Neural cell (in vitro differentiated cells): Measurements from ENCODE around the gene FAM228B. TPM values are rescaled to one million over a fixed set of nuclear protein-coding genes. Genes with fewer than 3 reads are reported as not detected.

Experiments
- H2AFZ ChIP-seq: fragments of 200-600, 300-800 bp; sonication (generic), shearing (Covaris generic); 2 replicates; pipeline ENCODE4 v1.6.0; 2014; ENCODE audit warnings: low read depth, mild to moderate bottlenecking, antibody characterized with exemption, low read length, moderate library complexity
- H3F3A ChIP-seq: fragments of 200-600 bp; shearing (Covaris generic); 2 replicates; pipeline ENCODE4 v1.6.1; 2016; ENCODE audit warnings: mild to moderate bottlenecking, moderate library complexity, mixed read lengths, antibody characterized with exemption, low read length; ENCODE audit not compliant: insufficient read depth, poor library complexity, severe bottlenecking
- H3K27ac ChIP-seq: fragments of 200-600, 300-800 bp; sonication (generic), shearing (Covaris generic); 2 replicates; pipeline ENCODE4 v1.5.1; 2014; ENCODE audit warnings: mild to moderate bottlenecking, low read length, moderate library complexity
- H3K27me3 ChIP-seq: fragments of 300-800, 200-600 bp; sonication (generic), shearing (Covaris generic); 2 replicates; pipeline ENCODE4 v1.6.0; 2014; ENCODE audit warnings: mild to moderate bottlenecking, low read depth, low read length, moderate library complexity; ENCODE audit not compliant: insufficient read depth
- H3K36me3 ChIP-seq: fragments of 300-800, 200-600 bp; sonication (generic), shearing (Covaris generic); 2 replicates; pipeline ENCODE4 v1.5.1; 2014; ENCODE audit warnings: mild to moderate bottlenecking, antibody characterized with exemption, low read length, moderate library complexity; ENCODE audit not compliant: insufficient read depth
- H3K4me2 ChIP-seq: fragments of 300-800, 200-600 bp; sonication (generic), shearing (Covaris generic); 2 replicates; pipeline ENCODE4 v1.6.0; 2014; ENCODE audit warnings: mild to moderate bottlenecking, low read length
- H3K4me3 ChIP-seq: fragments of 300-800, 200-600 bp; sonication (generic), shearing (Covaris generic); 2 replicates; pipeline ENCODE4 v1.5.1; 2014; ENCODE audit warnings: mild to moderate bottlenecking, low read length, moderate library complexity
- H3K79me2 ChIP-seq: fragments of 200-600 bp; shearing (Covaris generic); replicated peaks from 2 replicates; pipeline ENCODE4 v1.6.0; 2014; ENCODE audit warnings: mild to moderate bottlenecking, low read length, moderate library complexity; ENCODE audit not compliant: insufficient read depth
- H3K9ac ChIP-seq: fragments of 300-800, 200-600 bp; sonication (generic), shearing (Covaris generic); 2 replicates; pipeline ENCODE4 v1.6.1; 2016; ENCODE audit warnings: mild to moderate bottlenecking, low read length, mixed read lengths
- H3K9me2 ChIP-seq: fragments of 200-600 bp; shearing (Covaris generic); 2 replicates; pipeline ENCODE4 v1.6.1; 2016; ENCODE audit warnings: mild to moderate bottlenecking, low read length, mixed read lengths; ENCODE audit not compliant: insufficient read depth
- H3K9me3 ChIP-seq: fragments of 200-600, 300-800 bp; sonication (generic), shearing (Covaris generic); 2 replicates; pipeline ENCODE4 v1.6.1; 2016; ENCODE audit warnings: mild to moderate bottlenecking, mixed run types, low read length, moderate library complexity, mixed read lengths
- H4K20me1 ChIP-seq: fragments of 200-600 bp; shearing (Covaris generic); 2 replicates; pipeline ENCODE4 v1.6.1; 2016; ENCODE audit warnings: mild to moderate bottlenecking, mixed run types; ENCODE audit not compliant: insufficient read depth
- EP300 ChIP-seq: fragments of 450-650 bp; conservative IDR thresholded peaks from 2 replicates; pipeline ENCODE4 v1.6.1; 2014; ENCODE audit warnings: antibody characterized with exemption, mild to moderate bottlenecking, moderate library complexity; ENCODE audit not compliant: poor library complexity, severe bottlenecking
- EZH2 ChIP-seq: fragments of 200-600, 300-800 bp; shearing (Covaris generic), sonication (generic); IDR thresholded peaks from 2 replicates; pipeline ENCODE4 v1.6.1; 2014; ENCODE audit warnings: antibody characterized with exemption, low read length, borderline replicate concordance, mild to moderate bottlenecking; ENCODE audit not compliant: insufficient read depth, poor library complexity, severe bottlenecking
- MXI1 ChIP-seq: fragments of 450-650 bp; conservative IDR thresholded peaks from 2 replicates; pipeline ENCODE4 v1.6.1; 2014; ENCODE audit warnings: antibody characterized with exemption, mild to moderate bottlenecking; ENCODE audit not compliant: poor library complexity, severe bottlenecking
- POLR2AphosphoS5 ChIP-seq: IDR thresholded peaks from 2 replicates; pipeline ENCODE4 v1.6.1; 2012
- RAD21 ChIP-seq: fragments of 450-650 bp; conservative IDR thresholded peaks from 2 replicates; pipeline ENCODE4 v1.6.1; 2014; ENCODE audit warnings: antibody characterized with exemption, mild to moderate bottlenecking, moderate library complexity
- SMC3 ChIP-seq: fragments of 450-650 bp; conservative IDR thresholded peaks from 2 replicates; pipeline ENCODE4 v1.6.1; 2014; ENCODE audit warnings: antibody characterized with exemption, mild to moderate bottlenecking, moderate library complexity; ENCODE audit not compliant: poor library complexity
- TAF1 ChIP-seq: IDR thresholded peaks from 2 replicates; pipeline ENCODE4 v1.6.1; 2012; ENCODE audit warnings: low read depth
- polyA plus RNA-seq: library from polyadenylated mRNA; depleted of rRNA; stranded (reverse); fragments of >200 nt; gene quantifications from 2 replicates; pipeline ENCODE4 v1.2.3, GENCODE V29; 2014
- TF ChIP-seq, protein P1 (sequence below): IDR thresholded peaks from 2 replicates; pipeline ENCODE4 v1.6.1; 2012; ENCODE audit warnings: borderline replicate concordance
- TF ChIP-seq, protein P2 (sequence below): fragments of 450-650 bp; IDR thresholded peaks from 2 replicates; pipeline ENCODE4 v1.5.1; 2014; ENCODE audit warnings: antibody characterized with exemption, mild to moderate bottlenecking, moderate library complexity; ENCODE audit not compliant: poor library complexity, severe bottlenecking

FAM228B gene
- polyA plus RNA-seq, 1 donor from 2014 or later, result 22.0 TPM

DNA sequence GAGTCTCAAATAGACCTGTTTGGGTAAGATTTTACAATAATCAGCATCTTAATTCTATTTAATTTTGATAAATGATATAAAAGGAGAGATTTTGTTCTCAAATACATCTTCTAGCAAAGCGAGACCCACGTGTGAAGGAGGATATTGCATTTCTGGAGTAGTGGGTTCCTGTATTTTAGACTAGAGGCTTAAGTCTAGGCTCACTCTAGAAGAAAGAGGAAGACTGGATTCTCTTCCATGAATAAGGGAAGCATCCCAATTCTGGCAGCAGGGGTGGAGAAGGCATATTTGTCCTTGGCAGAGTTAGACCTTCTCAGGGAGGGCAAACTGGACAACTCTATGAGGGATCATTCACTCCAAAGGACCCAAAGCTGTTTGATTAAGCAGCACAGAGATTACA, 40.3 kb downstream of the FAM228B start:
- TF ChIP-seq EP300 (no peak), TAF1 (no peak), EZH2 (no peak), RAD21 (no peak), POLR2AphosphoS5 (no peak), SMC3 (no peak), MXI1 (no peak)
- TF ChIP-seq, protein P1, sequence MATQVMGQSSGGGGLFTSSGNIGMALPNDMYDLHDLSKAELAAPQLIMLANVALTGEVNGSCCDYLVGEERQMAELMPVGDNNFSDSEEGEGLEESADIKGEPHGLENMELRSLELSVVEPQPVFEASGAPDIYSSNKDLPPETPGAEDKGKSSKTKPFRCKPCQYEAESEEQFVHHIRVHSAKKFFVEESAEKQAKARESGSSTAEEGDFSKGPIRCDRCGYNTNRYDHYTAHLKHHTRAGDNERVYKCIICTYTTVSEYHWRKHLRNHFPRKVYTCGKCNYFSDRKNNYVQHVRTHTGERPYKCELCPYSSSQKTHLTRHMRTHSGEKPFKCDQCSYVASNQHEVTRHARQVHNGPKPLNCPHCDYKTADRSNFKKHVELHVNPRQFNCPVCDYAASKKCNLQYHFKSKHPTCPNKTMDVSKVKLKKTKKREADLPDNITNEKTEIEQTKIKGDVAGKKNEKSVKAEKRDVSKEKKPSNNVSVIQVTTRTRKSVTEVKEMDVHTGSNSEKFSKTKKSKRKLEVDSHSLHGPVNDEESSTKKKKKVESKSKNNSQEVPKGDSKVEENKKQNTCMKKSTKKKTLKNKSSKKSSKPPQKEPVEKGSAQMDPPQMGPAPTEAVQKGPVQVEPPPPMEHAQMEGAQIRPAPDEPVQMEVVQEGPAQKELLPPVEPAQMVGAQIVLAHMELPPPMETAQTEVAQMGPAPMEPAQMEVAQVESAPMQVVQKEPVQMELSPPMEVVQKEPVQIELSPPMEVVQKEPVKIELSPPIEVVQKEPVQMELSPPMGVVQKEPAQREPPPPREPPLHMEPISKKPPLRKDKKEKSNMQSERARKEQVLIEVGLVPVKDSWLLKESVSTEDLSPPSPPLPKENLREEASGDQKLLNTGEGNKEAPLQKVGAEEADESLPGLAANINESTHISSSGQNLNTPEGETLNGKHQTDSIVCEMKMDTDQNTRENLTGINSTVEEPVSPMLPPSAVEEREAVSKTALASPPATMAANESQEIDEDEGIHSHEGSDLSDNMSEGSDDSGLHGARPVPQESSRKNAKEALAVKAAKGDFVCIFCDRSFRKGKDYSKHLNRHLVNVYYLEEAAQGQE, result no peak
- TF ChIP-seq, protein P2, sequence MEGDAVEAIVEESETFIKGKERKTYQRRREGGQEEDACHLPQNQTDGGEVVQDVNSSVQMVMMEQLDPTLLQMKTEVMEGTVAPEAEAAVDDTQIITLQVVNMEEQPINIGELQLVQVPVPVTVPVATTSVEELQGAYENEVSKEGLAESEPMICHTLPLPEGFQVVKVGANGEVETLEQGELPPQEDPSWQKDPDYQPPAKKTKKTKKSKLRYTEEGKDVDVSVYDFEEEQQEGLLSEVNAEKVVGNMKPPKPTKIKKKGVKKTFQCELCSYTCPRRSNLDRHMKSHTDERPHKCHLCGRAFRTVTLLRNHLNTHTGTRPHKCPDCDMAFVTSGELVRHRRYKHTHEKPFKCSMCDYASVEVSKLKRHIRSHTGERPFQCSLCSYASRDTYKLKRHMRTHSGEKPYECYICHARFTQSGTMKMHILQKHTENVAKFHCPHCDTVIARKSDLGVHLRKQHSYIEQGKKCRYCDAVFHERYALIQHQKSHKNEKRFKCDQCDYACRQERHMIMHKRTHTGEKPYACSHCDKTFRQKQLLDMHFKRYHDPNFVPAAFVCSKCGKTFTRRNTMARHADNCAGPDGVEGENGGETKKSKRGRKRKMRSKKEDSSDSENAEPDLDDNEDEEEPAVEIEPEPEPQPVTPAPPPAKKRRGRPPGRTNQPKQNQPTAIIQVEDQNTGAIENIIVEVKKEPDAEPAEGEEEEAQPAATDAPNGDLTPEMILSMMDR, result no peak
- H2AFZ ChIP-seq, result no peak overlapping the region
- H3K27me3 ChIP-seq, result no peaks in the 10 kb centered on the region
- no peak overlapping the region for H3K4me2 ChIP-seq
- H3K9ac ChIP-seq, result no peak overlapping the region
- H3K9me3 ChIP-seq, result peaks cover 3% of the 10 kb centered on the region
- H3K36me3 ChIP-seq, result no peaks in the 10 kb centered on the region
- H4K20me1 ChIP-seq, result no peaks in the 10 kb centered on the region
- H3K9me2 ChIP-seq, result no peaks in the 10 kb centered on the region
- no peak overlapping the region for H3K4me3 ChIP-seq
- no peak overlapping the region for H3K27ac ChIP-seq
- no peaks in the 10 kb centered on the region for H3K79me2 ChIP-seq
- H3F3A ChIP-seq, result no peaks in the 10 kb centered on the region

DNA sequence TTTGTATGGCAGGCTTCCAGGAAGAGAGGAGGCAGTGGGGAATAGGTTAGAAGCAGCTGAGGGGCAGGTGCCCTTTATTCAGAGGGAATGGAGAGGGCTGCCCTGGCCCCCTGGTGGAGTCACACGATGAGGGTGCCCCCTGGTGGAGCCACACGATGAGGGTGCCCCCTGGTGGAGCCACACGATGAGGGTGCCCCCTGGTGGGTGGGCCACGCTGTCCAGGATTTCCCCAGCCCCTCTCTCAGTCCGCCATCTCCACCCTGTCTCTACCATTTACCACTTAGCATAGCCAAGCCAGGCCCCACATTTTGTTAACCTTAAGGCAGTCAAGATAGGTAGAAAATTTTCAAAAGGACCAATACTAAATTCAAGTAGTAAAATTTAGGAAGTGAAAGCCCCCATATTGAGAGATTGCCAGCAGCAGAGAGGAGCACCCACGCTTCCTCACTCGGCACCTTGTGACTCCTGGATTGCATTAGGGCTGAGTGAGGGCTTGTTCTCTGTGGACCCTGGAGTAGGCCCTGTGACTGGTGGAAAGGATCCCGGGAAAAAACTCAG, 41.2 kb downstream of the FAM228B start:
- Histone ChIP-seq H3K79me2 (no peaks in the 10 kb centered on the region), H3K4me2 (no peak overlapping the region), H3K9ac (no peak overlapping the region), H2AFZ (no peak overlapping the region), H3K4me3 (no peak overlapping the region), H4K20me1 (no peaks in the 10 kb centered on the region), H3K27ac (no peak overlapping the region), H3K36me3 (no peaks in the 10 kb centered on the region), H3K27me3 (no peaks in the 10 kb centered on the region), H3K9me2 (no peaks in the 10 kb centered on the region), H3F3A (no peaks in the 10 kb centered on the region), H3K9me3 (peaks cover 3% of the 10 kb centered on the region)
- no peak for TF ChIP-seq POLR2AphosphoS5
- TF ChIP-seq EZH2, result no peak
- no peak for TF ChIP-seq SMC3
- TF ChIP-seq, protein P1, result no peak
- no peak for TF ChIP-seq RAD21
- no peak for TF ChIP-seq MXI1
- TF ChIP-seq TAF1, result no peak
- no peak for TF ChIP-seq EP300
- TF ChIP-seq, protein P2, result no peak
